Cortex of kidney (tissue), 1 donor: ENCODE data around the gene COA6.
"Not testable (repeated sequence)": the region's sequence is repeated elsewhere in the genome, so short reads cannot be mapped to it uniquely, and the experiment has no call there.

Experiments
- DNase-seq: peaks from one replicate; lab custom pipeline; 2025; lab: John Stamatoyannopoulos, UW

The COA6 gene, protein sequence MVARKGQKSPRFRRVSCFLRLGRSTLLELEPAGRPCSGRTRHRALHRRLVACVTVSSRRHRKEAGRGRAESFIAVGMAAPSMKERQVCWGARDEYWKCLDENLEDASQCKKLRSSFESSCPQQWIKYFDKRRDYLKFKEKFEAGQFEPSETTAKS

DNA sequence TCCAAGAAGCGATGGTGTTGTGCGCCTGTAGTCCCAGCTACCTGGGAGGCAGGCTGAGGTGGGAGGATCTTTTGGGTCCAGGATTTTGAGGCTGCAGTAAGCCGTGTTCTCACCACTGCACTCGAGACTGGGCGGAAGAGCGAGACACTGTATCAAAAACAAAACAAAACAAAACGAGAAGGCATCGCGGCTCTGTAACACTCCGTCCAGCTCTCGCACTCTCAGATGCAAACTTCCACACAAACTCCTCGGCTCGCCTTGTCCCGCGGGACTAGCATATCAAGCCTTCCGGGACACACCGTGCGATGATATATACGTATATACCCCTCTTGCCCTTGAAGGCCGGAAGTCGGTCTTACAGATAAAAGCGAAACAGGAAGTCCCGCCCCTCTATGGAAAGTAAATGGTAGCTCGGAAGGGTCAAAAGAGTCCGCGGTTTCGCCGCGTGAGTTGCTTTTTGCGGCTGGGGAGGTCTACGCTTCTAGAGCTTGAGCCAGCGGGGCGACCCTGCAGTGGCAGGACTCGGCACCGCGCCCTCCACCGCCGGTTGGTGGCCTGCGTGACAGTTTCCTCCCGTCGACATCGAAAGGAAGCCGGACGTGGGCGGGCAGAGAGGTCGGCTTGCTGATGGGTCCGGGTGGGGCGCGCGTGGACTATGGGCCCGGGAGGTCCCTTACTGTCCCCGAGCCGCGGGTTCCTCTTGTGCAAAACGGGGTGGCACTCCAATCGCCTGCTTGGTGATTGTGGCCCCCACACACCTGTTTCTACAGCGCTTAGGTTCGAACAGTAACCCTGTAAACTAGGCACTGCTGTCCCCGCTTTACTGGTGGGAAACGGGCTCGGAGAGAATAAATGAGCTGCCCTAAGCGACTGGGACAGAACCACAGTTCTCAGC lies at the start of gene COA6:
Gene COA6 (plus strand): TSS at position 393 of the 895 bp plus-strand sequence. CDS start 11 bp downstream, at position 404.
- peak; percentile 13 for DNase-seq

DNA sequence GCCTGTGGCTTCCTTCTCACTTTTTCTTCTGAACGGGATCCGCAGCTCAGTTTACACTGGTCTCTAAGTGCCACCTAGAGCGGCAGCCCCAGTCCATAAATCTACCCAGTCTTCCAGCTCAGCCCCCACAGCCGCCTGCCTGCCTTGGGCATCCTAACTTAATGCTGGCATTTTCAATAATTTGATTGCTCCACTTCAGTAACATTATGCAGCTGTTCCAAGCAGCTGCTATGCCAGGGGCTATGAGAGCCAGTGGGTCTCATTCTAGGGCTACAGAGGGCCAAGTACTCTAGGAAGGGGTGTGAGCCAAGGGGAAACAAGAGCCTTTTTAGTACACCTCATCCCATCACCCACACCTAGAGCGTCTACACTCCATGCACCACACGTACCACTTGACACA lies 48.4 kb upstream of the COA6 start:
- no peak for DNase-seq

DNA sequence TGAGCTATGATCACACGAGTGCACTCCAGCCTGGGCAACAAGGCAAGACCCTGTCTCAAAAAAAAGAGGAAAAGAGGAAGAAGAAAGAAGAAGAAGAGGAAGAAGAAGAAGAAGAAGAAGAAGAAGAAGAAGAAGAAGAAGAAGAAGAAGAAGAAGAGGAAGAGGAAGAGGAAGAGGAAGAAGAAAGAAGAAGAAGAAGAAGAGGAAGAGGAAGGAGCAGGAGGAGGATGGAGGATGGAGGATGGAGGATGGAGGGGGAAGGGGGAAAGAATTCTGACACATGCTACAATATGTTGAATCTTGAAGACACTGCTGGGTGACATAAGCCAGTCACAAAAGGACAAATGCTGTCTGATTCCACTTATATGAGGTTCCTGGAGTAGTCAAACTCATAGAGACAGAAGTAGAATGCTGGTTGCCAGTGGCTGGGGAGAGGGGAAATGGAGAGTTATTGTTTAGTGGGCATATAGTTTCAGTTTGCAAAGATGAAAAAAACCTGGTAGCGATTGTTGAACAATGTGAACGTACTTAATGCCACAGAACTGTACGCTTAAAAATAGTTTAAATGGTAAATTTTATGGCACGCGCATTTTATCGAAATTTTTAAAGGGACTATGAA lies 47.3 kb upstream of the COA6 start:
- no peak for DNase-seq

DNA sequence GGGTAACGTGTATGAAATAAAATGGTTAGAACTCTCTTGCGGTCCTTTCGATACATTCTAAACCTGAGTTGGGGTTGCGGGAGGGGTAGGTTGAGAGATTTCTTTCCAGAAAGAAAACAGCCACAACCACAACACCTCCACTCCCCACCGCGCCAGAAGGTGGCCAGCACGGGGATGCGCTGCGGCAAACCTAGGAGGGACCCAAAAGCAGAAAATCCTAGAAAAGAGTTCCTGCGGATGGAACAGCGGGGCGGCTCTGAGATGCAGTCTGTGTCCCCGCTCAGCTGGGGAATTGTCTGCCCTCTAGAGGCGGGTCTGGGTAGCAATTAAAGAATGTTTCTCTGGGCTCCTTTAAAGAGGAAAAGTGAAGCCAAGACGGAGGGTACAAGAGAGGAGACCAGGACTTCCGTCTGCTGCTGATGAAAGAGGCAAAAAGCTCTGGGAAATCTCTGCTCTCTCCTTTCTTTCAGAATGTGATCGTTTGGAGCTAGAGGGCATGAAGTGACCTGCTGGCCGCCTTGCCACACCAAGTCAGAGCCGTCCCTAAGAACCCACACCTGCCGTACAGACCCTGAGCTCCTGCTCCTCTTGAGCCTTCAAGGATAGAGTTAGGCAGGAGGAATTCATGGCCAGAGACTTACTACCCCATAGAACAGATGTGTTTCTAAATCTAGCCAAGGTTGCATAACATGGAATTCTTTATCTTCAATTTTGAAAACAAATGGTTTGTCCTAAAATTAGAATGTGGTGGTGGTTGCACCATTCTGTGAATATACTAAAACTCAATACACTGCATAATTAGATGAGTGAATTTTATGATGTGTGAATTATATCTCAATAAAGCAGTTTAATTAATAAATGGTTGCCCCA lies 46.5 kb upstream of the COA6 start:
- no peak for DNase-seq

DNA sequence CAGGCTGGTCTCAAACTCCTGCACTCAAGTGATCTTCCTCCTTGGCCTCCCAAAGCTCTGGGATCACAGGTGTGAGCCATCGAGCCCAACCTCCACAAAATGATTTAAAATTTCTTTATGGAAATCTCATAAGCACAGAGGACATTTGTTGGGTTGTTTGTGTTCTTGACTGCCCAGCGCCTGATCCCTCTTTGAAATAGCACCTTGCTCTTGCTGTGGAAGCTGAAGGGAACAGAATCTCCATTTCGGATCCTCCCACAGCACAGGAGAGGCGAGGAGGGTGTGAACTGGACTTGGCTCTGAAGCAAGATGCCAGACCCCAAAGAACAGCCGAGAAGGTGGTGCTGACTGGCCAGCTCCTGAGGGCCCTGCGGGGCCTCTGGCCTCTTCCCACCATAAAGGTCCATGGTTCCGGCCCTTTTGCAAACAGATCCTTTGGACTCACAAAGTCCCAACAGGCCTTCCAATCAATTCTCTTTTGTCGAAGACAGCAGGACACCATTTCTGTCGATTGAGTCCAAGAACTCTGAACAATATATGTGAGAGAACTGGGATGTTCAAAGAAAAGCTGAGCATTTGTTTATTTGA lies 45.6 kb upstream of the COA6 start:
- no peak for DNase-seq

DNA sequence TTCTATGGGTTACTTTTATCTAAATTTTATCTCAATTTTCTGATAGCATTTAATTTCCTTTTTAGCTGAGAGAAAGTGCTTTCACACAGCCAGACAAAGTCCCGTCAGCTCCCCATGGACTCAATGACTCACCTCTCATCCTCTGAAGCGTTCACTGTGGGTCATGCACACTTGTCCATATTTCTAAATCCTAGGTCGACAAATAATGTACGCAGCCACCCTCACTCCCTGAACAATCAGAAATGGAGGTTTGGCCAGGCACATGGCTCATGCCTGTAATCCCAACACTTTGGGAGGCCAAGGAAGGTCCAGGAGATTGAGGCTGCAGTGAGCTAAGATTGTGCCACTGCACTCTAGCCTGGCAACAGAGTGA lies 42.4 kb upstream of the COA6 start:
- DNase-seq, result no peak

DNA sequence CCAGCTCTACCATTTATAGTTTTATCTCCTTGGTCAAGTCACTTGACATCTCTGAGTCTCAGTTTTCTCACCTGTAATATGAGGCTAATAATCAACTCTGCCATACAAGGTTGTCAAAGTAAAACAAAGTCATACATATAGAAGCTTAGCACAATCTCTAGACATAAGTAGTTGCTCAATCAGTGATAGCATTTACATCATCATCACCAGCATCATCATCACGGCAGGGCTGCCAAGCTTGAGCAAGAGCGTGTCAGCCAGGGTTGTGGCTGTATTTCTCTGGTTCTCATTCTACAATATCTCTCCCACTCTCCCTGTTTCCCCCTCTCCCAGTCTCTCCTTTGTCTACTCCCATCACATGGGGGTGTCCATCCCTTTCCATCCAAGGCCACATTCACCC lies 41.7 kb upstream of the COA6 start:
- no peak for DNase-seq

DNA sequence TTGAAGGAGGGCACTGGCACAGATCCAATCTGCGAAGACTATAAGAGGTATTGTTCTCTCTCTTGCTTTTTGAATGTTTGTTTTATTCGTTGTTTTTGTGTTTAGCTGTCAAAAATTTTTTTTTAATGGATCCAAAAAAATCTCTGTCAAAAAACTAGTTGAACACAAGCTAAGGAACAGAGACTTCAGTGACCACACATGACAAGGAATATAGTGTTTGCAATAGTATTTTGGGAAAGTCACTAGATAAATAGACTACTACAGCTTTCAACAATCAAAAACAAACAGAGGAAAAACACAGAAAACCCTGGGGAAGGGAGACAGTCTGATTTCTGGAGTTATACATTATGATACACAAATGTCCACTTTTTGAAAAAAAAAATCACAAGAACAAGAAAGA lies 36.9 kb upstream of the COA6 start:
- no peak for DNase-seq

DNA sequence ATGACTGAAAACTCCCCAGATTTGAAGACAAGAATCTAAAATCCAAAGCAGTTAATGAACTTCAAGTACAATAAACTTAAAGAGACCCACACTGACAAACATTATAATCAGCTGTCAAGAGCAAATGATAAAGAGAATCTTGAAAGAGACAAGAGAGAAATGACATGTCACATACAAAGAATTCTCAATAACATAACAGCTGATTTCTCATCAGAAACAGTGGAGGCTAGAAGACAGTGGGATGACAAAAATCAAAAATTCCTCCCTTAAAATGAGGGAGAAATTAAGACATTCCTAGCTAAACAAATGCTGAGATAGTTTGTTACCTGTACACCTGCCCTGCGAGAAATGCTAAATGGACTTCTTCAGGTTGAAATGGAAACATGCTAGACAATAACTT lies 36.0 kb upstream of the COA6 start:
- DNase-seq, result no peak

DNA sequence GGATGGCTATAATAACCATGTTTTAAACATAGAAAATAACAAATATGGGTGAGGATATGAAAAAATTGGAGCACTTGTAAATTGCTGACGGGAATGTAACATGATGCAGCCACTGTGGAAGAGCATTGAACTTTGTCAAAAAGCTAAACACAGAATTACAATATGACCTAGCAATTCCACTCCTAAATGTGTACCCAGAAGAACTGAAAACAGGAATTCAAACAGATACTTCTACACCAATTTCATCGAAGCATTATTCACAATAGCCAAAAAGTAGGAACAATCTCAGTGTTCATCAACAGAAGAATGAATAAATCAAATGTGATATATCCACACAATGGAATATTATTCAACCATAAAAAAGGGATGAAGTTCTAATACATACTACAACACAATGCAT lies 32.7 kb upstream of the COA6 start:
- no peak for DNase-seq

DNA sequence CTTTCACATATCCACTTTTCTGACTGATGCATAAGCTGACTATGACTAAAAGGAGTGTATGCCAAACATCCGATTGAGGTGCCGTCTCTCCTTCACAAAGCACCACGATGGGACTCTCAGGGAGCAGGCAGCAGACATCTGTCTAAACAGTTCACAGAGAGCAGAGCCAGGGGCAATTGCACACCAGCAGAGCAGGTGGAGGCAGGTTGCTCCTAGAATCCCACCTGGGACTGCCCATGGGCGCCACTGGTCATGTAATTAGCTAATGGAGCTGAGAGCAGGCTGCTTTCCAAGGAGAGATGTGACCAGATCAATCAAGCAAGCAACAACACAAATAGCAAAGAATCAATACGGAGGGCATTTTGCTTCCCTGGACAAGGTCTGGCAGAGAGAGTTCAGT lies 30.5 kb upstream of the COA6 start:
- DNase-seq, result no peak

DNA sequence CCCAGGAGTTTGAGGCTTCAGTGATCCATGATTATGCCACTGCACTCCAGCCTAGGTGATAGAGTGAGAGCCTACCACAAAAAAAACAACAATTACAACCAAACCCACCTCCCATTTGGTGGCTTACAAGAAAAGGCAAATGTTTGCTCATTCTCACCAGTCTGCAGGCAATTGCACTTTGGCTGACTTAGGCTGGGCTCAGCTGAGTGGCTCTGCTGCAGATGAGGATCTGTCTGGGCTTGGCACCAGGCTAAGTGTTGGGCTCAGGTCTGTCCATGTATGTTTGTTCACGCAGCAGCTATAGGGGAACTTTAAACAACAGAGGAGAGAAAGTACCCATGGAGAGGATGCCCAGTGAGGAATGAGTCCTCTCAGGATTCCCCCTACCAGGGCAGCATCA lies 28.0 kb upstream of the COA6 start:
- DNase-seq, result no peak

DNA sequence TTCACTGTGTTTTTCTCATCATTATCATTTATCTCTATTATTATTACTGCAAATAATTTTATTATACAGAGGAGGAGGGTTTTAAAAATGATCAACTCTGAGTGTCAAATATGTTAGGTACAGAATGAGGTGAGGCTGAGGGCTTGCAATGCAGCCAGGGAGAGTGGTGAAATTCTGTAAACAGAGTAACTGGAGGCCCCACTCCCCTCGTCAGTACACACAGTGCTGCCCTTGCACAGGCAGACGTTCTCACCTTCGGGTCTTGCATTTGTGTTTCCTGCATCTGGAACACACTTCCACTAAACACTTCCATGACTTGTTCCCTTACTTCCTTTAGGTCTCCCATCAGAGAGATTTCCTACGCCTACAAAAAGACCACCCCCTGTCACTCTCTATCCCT lies 24.3 kb upstream of the COA6 start:
- no peak for DNase-seq

DNA sequence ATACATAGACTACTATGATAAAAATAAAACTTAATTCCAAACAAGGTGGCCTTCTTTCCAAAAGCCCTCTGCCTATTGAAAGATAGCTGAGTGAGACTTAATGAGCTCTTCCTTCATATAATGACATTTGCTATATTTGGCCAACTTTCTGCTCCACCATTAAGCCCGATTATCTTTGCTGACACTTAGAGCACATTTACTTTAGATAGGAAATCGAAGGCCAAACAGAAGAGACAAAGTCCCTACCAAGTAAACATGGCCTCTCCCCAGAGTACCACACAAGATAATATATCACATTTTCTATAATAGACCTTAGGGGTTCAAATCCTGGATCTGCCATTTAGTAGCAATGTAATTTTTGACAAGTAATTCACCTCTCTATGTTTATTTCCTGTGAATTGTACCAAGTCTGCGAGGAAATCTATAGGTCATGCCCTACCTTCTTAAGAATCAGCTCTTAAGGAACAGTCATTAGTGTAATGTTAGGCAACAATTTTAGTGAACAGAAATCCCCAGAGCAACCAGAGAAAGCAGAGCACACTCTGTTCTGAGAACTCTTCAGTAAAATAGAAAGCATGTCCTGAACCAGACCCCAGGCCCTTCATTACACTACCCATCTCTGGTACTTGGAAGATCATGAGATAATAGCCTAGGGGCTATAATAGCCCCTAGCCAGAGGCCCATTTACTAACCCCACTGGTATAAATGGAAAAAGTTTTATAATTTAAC lies 17.3 kb upstream of the COA6 start:
- DNase-seq, result no peak

DNA sequence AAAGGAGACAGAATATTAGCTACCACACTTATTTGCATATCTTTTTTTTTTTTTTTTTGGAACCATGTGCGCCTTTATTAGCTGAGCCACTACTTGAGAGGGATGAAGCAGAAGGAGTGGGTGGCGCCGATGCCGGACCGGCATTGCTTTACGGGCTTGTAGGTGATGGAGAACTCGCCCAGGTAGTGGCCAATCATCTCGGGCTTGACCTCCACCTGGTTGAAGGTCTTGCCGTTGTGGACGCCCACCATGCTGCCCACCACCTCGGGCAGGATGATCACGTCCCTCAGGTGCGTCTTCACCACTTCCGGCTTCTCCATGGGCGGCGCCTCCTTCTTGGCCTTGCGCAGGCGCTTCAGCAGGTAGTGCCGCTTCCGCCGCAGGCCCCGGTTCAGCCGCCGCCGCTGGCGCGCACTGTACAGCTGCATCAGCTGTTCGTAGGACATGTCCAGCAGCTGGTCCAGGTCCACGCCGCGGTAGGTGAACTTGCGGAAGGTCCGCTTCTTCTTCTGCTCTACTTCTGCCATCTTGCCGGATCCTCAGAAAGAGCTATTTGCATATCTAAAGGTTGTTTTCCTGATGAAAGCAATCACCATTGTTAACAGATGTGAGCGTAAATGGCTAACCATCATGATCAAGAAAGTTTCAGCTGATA lies 16.5 kb upstream of the COA6 start:
- not testable (repeated sequence) for DNase-seq

DNA sequence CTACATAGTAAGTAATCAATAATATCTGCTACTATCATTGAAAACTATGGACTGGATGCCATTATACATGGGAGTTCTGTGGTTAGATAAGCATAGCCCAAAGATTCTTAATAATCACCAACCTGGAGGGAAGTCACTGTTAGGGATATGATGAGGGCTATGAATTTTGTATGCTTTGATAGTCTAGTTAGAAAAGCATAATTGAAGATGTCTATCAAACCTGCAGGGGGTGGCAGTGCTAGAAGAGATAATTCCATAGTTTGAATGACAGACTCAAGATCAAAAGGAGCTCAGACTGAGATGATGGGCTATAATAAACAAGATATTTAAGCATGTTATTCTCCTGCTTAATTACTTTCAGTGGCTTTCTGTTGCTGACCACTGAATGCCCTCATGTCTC lies 15.4 kb upstream of the COA6 start:
- no peak for DNase-seq

DNA sequence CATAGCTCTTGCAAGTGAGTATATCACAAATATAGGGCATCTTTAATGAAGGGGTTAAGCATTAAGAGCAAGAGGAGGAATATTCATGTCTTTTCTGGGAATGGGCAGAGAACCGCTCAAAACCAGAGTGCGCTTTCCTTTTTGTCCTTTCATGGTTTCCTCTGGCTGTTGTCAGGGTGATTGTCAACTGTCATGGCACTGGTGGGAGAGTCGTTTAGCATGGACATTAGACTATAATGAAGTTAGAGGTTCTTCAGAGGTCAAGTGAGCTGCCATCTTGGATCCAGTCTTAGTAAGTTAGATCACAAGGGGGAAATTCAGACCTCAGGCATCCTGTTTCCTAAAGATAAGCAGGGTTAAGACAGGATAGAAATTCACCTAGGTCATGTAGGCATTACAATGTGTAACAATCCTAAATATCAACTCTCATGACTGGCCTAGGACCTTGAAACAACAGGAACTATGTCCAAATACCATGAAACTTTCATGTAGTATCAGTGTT lies 12.1 kb upstream of the COA6 start:
- DNase-seq, result no peak

DNA sequence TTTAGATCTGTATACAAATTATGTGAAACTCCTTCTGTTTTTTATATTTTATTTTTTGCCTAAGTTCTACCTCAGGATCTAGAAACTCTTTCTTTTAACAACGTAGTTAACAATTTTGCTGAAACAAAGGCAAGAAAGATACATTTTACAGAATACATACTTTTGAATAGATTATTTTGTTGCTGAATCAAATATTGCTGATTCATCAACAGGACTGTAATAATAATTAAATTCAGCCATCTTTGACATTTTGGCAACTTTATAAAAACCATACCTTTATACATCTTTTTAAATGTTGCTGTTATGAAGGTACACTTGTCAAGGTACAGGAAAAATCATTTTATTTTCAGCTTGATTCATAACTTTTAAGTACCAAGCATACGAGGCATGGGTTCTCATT lies 10.7 kb upstream of the COA6 start:
- no peak for DNase-seq

DNA sequence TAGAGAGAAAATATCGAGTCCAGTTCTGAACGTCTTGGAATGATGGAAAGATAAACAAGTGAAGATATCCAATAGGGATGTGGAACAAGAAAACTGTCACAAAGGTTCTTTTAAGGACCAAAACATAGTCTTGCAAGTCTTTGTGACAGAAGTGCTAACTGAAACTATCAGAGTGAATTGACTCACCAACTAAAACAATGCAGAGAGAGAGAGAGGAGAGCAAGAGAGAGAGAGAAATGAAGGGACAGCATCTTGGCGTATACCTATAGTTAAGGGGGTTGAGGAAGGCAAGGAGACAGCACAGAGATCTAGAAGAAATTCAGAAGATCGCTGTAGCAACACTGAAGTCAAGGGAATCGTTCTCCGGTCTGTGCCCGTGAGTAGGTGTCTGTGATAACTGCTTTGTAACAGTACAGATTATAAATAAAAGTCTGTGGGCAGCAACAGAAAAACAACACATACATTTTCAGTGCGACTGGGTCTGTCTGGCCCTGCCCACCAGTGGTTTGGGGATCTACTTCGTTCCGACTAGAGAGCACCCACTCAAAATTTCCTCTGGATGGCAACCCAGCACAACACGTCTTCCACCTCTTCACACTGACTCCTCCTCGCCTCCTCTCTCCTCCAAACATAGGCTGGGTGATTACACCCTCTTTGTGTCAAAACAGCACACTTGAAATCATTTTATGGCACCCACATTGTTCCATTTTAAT lies 4.8 kb upstream of the COA6 start:
- no peak for DNase-seq

DNA sequence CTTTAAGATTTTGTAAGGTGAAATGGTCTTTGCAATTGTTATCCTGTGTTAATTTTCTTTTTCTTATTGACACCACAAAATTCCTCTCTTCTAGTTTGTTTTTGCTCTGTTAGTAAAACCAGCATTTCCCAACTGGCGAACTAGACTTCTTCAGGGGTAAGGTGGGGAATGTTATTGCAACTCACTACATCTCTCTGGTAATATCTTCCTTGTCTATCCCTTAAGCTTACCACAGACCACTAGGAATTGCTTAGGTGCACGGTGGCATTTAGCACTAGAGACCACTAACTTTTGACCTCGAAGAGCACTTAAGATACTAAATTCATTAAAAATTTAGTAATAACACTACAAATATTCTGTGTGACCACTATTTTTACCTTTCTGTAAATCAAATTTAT lies 4.2 kb upstream of the COA6 start:
- DNase-seq, result no peak
